Femur (tissue), 1 donor: ENCODE measurements around the gene CD44.

Source experiments
- DNase-seq: peaks from one replicate; pipeline ENCODE4 v3.0.0-alpha.2; 2017

Gene CD44

GRCh38 chr11:35112056-35112845 is 26.7 kb upstream of the CD44 start:
- DNase-seq: no peak

- DNase-seq: no peak
These were observed 26.2 kb upstream of the CD44 start for GRCh38 chr11:35112846-35113105.

DNA sequence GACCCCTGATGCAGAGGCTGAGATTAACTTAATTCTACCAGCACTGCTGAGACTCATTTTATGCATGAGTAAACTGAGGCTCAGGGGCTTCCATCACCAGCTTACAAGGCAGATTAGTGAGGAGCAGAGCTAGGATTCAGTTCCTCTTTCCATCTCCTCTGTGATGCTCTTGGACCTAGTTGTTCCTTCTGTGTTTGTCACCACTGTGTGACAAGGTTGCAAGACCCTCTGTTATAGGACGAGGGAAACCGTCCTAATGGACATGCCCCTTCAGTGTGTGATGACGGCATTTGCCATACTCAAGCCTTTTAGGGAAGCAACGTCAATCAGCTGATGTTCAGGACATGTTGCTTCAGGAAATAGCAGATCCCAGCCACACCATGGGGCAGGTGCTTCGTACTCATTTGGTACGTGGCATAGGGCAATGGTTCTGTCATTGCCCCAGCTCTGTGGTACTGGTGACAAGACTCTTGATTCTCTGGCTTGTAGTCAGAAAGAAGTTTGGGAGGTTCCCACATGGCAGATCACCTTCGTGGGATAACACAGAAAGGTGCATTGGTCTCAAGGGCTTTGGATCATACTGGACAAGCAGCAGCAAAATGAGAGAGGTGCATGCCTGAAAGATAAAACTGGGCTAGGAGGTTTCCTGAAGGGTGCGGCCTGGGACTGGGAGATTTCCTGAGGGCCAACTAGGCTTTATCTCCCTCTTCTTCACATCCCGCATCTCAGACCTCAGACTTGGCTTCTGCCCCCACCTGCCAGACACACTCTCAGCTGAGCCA is 23.9 kb upstream of the CD44 start:
- no peak for DNase-seq

DNA sequence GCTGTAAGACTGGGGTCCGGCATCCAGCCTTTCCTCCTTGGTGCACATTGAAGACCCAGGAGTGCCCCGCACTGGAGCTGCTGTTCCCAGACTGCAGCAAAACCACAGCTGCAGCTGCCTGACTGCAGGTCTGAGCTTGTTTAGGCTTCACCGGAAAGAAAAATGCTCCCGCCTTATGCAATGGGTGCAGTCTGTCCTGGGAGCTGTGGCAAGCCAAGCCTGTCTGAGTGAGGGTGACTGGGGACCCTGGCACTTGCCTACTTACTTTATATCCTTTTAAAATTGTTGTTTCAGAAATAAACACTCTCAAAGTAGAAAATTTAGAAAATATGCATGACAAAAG is 23.3 kb upstream of the CD44 start:
- no peak for DNase-seq

DNA sequence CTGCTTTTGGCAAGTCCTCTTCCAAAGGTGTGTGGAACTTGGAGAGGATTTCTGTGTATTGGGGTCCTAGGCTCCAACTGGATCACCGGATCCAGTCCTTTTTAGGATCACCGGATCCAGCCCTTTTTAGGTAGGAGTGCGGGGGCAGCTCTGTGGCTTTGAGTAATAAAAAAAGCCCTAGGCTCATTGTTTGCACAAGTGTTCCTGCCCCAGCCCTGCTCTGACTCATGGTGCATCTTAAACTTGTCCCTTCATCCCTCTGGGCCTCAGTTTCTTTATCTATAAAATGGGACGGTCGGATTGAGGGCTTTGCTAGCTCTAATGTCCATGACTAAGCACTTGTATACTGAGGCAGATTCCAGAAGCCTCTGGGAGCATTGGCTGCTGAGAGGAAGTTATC is 22.7 kb upstream of the CD44 start:
- DNase-seq: no peak

GRCh38 chr11:35116762-35117640 is 22.0 kb upstream of the CD44 start:
- DNase-seq: peak; percentile 82

DNA sequence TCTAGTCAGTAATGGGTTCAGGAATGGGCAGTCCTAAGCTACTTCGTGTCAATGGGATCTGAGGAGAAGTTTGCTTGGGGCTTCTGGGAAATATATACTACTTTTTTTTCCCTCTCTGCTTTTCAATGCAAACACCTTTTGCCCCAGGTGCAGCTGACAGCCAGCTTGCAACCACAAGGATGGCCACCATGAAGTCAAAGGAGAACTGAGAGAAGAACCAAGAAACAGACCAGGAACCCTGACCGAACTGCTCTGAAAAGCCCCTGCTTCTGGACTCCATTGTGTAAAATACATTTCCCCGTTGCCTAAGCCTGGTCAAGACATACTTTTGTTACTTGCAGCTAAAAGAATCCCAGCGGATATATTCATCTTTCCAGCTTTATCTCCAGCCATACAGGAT is 20.1 kb upstream of the CD44 start:
- no peak for DNase-seq

- DNase-seq: no peak
These were observed 17.6 kb upstream of the CD44 start for GRCh38 chr11:35121326-35121865.

GRCh38 chr11:35122308-35122707 is 16.7 kb upstream of the CD44 start:
- no peak for DNase-seq

DNA sequence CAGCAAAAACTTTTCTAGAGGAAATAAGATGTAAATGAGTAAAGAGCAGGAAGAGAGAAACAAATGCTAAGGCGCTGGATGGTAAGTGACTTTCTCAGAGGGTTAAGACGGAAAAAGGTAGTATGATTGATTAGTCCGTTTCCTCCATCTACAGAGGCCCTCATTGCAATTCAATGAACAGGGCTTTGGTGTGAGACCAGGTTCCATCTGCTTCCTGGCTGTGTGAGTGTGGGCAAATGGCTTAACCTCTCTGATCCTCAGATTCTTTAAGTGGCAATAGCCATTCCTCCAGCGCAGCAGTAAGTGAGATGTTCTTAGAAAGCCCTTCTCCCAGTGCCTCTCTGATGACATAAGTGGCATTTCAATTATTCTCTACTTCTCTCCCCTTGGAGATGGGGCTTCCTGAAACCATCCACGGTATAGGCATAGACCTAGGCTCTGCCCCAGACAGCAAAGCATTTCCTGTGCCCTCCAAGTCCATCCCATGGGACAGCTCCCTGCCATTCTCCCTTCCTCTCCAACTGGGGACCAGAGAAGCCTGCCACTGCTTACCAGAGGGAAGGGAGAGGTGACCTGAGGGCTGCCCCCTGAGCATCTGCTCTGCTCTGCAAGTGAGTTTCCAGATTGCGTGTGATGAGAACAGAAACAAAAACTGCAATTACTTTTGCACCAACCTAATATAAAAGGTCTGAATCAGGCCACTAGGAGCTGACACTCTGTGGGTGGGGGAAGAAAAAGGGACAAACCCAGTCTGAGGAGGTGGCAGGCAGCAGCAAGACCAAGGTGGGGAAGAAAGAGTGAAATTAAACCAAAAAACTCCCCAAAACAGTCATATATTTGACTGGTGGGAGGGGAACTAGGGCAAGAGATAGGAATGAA is 12.7 kb upstream of the CD44 start:
- no peak for DNase-seq

GRCh38 chr11:35126879-35127581 is 11.9 kb upstream of the CD44 start:
- no peak for DNase-seq

- no peak for DNase-seq
These were observed 11.4 kb upstream of the CD44 start for GRCh38 chr11:35127619-35128018.

DNA sequence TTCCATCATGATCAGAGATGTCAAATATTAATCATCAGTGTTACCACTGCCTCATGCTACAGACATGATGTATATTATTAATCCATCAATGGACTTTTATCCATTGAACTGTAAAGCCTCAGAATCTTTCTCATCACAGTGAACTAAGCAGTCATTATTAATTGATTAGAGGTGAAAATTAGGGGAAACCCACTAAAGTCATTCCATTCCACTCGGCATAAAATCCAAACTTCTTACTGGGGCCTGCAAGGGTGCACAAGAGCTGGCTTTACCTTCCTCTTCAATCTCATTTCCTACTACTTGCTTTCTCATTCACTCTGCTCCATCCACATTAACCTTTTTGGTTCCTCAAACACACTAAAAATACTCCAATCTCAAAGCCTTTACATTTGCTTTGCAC is 7.9 kb upstream of the CD44 start:
- no peak for DNase-seq

- DNase-seq: peak; percentile 75
These were observed 7.1 kb upstream of the CD44 start for GRCh38 chr11:35131886-35132285.

DNA sequence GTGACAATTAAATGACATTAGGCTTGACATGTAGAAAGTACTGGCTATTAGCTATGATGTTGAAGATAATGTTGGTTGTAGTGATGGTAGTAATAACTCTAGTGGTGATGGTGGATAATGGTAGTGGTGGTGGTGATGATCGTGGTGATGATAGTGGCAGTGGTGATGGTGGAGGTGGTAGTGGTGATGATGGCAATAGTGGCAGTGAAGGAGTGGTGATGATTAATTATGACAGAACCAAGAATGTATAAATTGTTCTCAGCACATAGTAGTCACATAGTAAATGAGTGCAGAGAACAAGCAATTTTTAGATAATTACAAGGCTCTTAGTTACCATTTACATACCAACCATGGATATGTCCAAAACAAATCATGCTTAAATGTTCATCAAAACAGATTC is 5.3 kb upstream of the CD44 start:
- no peak for DNase-seq

- no peak for DNase-seq
These were observed 4.4 kb upstream of the CD44 start for GRCh38 chr11:35134403-35135148.

GRCh38 chr11:35135222-35135621 is 3.7 kb upstream of the CD44 start:
- DNase-seq: no peak

DNA sequence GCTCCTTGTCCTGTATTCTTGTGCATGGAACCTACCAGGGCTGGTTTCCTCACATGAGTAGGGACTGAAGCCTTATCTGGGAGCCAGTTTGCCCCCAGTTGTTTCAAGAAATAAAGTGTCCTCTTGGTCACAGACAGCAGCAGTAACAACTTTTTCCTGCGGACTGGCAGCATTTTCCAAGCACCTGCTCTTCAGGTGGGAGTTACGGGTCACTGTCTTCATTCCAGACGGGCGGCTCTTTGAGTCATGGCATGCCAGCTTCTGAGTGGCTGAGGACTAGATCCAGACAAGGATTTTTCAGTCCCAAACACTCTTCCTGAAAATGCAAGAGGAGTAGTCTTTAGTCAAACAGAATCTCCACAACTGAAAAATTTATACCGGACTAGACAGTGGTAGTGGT is 2.7 kb upstream of the CD44 start:
- no peak for DNase-seq

GRCh38 chr11:35138058-35138457 is 913 bp upstream of the CD44 start:
- DNase-seq: no peak

DNA sequence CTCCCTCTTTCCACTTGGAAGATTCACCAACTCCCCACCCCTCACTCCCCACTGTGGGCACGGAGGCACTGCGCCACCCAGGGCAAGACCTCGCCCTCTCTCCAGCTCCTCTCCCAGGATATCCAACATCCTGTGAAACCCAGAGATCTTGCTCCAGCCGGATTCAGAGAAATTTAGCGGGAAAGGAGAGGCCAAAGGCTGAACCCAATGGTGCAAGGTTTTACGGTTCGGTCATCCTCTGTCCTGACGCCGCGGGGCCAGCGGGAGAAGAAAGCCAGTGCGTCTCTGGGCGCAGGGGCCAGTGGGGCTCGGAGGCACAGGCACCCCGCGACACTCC is 397 bp upstream of the CD44 start:
- no peak for DNase-seq

- peak; percentile 61 for DNase-seq
These were observed 831 bp downstream of the CD44 start for GRCh38 chr11:35139722-35140282.
